GM21529 (cell line): Measurements from ENCODE around the gene CYBB.
A peak's percentile ranks its signal among the peaks of the same experiment; 100 is the strongest.
"Not testable (repeated sequence)": the region's sequence is repeated elsewhere in the genome, so short reads cannot be mapped to it uniquely, and the experiment has no call there.

Source experiments
- ATAC-seq: cut with Tn5 transposase; IDR thresholded peaks from one replicate; pipeline ENCODE4 v1.9.1; 2021; ENCODE audit not compliant: unreplicated experiment

The CYBB gene

DNA sequence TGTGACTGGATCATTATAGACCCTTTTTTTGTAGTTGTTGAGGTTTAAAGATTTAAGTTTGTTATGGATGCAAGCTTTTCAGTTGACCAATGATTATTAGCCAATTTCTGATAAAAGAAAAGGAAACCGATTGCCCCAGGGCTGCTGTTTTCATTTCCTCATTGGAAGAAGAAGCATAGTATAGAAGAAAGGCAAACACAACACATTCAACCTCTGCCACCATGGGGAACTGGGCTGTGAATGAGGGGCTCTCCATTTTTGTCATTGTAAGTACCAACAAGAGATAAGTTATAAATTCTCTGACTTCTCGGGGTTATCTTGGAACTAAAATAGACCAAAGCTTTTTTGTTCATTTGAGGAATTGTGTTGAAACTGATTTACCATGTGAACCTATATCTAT lies at the start of gene CYBB:
Gene CYBB (plus strand): TSS at position 203 of the 400 bp plus-strand sequence. CDS start 19 bp downstream, at position 222.
- no peak for ATAC-seq

DNA sequence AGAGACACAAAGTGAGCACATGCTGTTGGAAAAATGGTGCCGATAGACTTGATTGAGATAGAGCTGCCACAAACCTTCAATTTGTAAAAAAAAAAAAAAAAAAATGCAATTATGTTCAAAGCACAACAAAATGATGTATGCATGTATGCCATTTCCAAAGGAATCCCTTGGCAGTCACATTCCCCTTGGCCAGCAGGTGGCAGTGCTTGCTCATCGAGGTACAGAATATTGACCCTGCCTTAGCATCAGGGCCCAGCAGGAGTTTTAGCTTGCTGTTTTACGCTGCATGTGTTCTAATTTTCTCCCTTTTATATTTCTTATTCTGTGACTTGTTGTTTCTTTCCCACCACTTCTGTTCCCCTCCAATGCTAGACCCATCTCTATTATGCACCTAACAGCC lies 34.5 kb upstream of the CYBB start:
- peak; percentile 55 for ATAC-seq

DNA sequence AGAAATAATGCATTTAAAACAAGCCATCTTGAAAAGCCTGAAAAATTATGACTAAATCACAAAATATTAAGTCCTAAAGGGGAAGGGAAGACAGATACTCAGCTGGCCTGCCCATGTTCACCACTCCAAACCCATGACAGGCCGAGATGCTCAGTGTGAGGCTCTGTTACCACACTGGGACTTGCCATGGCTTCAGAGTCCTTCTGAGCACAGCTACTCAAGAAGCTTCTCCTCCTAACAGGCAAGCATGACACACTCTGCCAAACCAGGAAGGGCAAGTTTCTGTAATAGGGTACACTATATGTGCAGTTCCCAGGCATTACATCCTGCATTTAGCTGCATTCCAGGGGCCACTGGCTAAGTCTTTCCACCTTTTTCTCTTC lies 34.0 kb upstream of the CYBB start:
- peak; percentile 30 for ATAC-seq

DNA sequence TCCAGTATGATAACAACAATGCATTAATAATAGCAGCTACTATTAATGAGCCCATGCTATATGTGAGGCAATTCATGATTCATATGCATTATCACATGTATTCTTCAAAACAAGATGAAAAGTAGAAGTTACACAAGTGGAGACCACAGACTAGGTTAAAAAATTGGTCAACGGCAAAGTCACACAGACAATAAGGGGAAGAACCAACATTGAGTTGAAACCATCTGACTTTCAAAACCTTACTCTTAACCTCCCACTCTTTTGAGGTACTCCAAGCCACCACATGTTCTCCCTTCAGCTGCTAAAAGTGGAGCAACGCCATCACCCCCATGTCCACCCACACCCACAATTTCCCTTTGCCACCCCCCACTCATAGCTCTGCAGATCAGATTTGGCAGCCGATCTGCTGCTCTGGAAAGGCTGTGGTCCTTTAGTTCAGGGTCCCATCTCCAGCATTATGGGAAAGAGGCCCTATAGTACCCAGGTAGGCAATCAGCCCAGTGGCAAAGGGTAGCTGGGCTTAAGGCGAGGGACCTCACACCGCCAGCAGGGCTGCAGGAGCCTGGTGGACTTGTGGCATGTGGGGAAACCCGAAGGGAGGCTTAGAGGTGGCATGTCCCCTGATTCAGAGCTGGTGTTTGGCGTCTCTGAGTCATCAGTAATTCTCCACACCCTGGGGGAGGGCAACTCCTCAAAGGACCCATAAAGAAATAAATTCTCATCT lies 33.5 kb upstream of the CYBB start:
- ATAC-seq, result peak; percentile 90

DNA sequence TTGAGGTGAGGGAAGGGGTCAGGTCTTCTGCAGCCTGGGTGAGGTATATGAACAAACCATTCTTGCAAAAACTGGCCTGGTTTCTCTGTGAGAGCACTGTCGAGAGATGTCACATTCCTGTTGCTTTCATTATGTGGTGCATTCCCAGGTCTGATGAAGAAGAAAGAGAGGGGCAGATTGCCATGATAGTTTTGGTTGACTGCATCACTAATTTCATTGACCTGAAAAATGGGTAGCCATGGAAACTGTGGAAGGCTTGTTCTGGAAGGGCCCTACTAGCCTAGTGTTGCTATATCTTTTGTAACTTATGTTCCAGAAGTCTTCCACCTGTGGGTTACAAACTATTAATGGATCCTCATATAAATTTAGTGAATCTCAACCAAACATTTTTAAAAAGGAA lies 32.9 kb upstream of the CYBB start:
- ATAC-seq, result no peak

DNA sequence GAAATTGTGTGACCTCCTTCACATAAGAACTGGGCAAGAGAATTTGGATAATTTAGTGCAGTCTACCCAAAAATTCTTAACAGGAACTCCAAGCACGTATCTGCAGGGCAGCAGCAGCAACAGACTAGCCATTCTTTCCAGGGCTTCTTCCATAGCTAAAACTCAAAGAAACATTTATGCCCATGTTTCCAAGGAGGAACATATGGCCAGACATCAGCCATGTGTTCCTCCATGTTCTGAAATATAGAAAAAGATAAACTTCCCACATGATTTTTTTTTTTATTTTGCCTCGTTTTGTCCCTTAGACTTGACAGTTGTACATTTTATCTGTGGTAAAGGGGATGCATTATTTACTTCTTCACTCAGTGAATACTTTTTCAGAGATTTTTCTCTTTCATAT lies 27.6 kb upstream of the CYBB start:
- ATAC-seq, result no peak

DNA sequence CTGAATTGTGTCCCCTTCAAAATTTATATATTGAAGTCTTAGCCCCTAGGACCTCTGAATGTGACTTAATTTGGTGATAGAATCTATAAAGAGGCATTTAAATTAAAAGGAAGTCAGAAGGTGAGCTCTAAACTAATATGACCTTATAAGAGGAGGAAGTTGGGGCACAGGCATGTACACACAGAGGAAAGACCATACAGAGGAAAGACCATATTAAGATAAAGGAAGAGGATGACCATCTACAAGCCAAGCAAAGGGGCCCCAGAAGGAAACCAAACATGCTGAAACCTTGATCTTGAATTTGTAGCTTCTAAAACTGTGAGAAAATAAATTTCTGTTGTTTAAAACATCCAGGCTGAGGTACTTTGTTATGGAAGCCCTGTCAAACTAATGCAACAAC lies 26.9 kb upstream of the CYBB start:
- ATAC-seq, result no peak

DNA sequence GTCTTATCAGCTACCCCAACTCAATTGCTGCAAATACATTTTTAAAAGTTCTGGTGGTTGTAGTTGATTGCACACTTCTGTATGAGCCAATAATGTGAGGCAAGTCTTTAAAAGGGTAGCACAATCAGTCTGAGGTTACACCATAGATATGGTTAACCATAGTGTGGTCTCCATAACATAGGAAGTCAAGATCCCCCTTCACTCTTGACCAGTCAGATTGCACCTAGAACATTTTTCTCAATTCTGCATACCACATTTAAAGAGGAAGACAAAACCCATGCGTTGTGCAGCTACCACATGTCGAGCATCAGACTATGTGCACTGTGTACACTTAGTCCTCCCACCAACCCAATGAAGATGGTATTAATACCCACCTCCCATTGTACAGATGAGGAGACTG lies 26.5 kb upstream of the CYBB start:
- ATAC-seq, result no peak

DNA sequence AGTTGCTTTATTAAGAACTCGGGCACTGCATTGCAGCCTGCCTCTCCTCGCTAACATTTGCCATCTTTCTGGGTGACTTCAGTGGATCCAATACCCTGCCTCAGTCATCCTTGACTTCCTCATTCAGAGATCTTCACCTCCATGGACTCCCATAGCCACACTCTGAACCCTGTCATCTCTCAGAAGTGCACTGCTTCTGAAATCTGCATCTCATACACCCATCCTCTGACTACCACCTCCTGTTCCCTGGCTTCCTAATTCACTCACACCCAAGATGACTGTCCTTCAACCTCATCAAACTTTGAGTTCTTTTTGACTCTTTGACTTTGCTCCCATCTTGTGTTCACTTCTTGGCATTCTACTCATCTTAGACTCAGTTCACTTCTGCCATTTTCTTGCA lies 25.3 kb upstream of the CYBB start:
- peak; percentile 24 for ATAC-seq

DNA sequence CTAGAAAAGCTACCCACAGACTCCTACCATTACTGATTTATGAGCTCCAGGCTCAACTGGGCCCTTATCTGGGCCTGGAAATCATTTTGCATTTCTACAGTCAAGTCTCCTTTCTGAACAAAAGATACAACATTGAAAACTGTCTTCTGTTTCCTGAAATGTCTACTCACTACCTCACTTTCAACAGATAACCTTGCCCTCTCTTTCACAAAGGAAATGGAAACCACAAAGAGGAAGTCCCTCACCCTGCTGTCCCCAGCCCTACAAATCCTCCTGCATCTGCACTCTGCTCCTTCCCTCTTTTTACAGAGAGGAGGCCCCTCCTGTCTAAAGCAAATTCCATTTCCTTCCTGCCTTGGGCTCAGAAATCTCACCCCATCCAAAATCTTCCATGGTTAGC lies 24.8 kb upstream of the CYBB start:
- peak; percentile 91 for ATAC-seq

DNA sequence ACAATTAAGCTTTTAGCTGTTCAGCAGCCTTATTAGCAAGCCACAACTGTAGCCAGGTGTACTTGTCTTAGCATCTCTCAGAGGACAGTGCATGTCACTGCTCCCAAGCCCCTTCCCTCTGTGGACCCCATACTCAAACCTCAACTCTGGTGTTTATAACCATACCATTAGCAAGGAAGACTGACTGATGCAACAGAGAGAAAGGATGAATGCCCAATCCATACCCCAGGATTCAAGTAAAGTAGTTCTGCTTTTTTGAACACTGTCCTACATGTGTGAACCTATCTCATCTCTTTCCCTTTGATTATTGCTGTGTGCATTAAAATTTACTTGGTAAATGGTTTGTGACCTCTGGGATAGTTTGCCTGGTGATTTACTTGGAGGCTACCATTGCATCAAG lies 22.8 kb upstream of the CYBB start:
- ATAC-seq, result no peak

DNA sequence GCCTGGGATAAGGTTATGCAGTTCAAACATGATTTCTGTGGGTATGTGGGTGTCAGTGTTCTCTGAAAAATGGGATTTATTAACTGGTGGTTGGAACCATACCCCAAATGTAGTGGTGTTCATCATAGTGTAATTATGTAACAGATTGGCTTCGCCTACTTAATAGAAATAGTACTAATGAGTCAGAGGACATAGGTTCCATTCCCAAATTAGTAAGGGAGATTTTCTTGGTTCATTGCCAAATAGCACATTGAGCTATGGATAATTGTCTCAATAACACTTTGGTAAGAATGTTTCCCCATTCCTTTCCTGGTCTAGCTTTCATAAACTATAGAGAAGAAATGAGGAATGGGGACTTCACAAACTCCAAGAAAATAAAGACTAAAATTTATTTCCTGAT lies 20.5 kb upstream of the CYBB start:
- no peak for ATAC-seq

DNA sequence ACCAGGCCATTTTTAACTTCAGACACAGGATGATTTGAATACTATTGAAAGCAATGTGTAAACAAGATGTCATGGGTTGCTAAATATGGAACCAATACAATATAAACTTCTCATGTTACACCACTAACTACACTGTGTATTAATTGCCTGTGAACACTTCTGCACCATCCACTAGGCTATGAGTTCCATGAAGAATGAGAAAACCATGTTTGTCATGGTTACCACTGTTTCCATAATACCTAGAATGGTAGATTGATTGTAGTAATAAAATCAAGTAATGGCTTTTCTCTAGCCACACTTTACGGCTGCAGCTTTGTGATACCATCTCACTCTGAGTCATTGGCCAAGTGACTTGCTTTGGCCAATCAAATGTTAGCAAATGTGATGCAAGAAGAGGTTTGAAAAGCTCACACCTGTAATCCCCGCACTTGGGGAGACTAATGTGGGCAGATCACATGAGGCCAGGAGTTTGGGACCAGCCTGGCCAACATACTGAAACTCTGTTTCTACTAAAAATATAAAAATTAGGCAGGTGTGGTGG lies 19.9 kb upstream of the CYBB start:
- ATAC-seq, result no peak

DNA sequence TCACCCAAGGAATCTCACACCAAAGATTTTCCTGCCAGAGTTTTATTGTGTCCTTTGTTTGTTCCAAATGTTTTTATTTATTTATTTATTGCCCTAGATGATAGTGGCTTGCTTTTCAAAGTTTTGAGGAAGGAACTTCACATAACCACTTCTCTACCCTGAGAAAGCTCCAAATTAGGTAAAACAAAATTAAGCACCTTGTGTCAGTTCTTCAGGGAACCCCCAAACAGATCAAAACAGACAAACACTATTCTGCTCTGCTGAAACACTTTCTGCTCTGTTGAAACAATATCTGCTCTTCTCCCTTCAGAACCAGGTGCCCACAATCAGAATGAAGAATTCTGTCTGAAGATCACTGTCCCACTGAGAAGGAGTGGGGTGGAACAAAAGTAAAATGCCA lies 16.5 kb upstream of the CYBB start:
- ATAC-seq, result no peak

DNA sequence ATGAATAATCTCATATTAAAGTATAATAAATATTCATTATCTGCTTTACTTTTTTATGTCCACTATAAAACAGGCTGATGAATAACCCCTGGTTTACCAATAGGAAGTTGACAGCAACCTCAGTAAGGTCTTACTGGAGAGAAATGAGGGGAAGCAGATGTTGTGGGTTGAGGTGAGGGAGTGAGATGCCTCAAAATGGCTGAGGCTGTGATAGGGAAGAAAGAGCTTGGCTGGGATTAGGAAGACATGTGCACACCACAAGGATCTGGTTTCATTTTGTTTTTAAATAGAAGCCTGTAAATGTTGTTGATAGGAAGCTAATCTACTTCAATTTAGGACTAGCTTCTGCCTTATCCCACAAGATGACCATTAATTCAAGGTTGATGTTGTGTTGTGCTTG lies 14.4 kb upstream of the CYBB start:
- ATAC-seq, result no peak

DNA sequence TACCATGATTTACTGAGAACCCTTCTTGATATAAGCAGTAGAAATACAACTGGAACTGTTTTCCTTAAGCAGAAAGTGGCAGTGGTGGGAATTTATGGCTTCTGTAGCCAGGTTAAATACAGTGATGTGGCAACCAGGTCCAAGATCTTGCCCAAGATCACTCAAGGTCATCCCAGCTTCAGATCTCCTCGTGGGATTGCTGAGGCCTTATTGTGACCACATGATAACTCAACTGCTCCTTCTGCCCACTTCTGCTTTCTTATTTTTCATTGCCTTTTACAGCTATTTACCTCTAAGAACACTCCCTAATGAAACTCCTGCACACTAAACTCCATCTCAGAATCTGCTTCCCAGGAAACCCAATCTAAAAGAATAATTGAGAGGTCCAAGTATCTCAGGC lies 12.4 kb upstream of the CYBB start:
- no peak for ATAC-seq

DNA sequence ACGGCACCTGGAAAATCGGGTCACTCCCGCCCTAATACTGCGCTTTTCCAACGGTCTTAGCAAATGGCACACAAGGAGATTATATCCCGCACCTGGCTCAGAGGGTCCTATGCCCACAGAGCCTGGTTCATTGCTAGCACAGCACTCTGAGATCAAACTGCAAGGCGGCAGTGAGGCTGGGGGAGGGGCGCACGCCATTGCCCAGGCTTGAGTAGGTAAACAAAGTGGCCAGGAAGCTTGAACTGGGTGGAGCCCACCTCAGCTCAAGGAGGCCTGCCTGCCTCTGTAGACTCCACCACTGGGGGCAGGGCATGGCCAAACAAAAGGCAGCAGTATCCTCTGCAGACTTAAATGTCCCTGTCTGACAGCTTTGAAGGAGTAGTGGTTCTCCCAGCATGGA lies 11.0 kb upstream of the CYBB start:
- ATAC-seq, result not testable (repeated sequence)

DNA sequence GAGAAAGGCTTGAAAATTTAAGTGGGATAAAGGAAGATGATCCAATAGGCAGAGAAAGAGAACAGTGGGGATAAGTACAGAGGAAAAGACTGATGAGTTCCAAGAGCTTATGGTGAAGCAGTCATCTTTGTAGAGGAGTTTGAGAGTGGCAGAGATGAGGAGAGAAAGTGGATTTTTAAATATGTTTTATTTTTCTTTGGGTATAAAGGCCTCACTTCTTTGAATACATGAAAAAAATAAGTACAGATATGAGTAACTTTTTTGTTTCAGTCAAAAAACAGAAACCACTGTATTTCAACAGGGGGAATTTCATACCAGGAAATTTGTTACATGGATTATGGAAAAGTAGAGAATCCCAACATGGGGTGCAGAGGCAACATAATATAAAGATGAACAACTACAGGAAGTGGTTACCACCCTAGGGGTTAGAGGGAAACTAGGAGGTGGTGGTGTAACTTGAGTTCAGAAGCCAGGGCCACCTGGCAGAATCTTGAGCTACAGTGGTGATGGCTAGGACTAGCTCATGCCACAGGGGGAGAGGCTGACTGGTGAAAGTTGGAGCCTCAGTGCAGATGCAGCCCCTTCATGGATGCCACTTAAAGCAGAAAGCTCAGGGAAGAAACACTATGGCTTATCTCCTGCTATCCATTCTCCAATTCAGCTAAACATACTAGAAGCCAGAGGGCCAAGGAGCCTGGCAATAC lies 3.4 kb upstream of the CYBB start:
- peak; percentile 72 for ATAC-seq

DNA sequence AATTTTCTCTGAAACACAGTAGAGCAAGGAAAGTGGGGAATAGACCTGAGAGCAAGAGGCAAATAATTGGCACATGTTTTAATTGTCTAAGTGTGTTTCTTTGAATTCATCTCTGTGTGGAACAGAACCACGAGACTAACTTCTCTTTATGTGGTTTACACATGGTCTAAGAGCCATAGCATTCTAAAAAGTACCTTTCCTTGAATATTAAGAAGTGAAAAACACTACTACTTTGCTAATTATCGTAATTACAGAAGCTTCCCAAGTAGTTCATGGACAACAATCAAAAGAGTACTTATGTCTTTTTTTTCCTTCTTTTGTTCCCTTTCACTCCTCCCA lies 2.9 kb upstream of the CYBB start:
- peak; percentile 24 for ATAC-seq

DNA sequence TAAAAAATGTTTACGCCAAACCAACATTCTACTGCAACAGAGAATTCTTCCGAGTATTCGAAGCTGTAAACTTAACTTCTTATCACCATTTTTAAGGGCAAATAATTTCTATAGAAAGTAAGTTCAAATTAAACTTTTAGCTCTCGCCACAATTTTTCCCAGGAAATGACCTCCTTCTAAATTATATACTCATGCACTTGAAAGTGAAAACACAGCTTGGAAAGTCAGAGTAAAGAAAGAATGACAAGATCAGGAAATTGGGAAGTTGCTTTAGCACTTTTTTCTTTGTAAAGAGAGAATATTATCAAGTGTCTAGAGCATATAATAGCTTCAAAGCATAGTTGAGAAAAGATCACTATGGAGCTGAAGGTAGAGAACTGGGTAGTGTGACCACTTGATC lies 1.2 kb downstream of the CYBB start:
- no peak for ATAC-seq

DNA sequence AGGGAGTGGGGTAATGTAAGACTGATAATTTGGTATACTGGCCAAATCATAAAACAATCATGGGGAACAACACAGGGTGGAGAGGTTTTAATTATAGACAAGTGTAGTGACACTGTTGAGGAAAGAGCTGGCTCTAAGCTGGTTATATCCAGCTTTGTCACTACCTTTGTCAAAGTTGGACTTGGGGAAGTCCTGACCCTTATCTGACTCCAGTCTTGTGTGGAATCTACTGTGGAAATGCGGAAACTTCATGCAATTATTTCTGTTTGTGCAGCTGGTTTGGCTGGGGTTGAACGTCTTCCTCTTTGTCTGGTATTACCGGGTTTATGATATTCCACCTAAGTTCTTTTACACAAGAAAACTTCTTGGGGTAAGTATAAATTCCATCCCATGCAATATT lies 2.0 kb downstream of the CYBB start:
- ATAC-seq, result no peak

DNA sequence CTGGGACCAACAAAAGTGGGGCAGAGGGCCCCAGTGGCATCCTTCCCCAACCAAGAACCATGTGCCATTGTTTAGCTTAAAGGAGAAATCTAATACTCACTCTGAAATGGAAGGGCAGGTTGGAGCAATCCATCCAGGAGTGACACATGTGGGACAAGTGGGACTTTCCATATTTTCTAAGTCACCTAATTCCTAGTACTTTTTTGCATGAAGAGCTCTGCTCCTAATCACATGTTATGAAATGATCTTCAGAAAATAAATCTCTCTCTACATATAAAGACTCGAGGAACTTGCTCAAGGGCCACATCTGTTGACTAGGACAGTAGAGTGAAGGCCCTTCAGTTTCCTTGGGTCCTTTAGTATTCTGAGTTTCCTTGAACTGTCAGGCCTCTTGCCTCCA lies 2.5 kb downstream of the CYBB start:
- no peak for ATAC-seq

DNA sequence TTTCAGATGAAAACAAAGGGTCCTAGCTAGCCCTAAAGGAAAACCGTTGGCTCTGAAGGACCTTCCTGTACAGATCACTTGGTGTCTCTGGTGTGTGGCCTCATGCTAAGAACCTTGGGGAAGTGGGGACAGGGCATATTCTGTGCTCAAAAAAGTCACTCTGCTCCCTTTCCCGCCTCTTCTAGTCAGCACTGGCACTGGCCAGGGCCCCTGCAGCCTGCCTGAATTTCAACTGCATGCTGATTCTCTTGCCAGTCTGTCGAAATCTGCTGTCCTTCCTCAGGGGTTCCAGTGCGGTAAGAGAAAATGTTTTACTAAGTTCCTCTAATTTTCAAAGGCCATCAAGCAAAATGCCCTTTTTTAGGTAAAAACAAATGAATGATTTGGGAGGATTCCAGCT lies 3.4 kb downstream of the CYBB start:
- no peak for ATAC-seq
